CD8-positive, alpha-beta memory T cell (primary cell): ENCODE results near the gene UROS. TPM values are rescaled to one million over a fixed set of nuclear protein-coding genes. Genes with fewer than 3 reads are reported as not detected.
A peak's percentile ranks its signal among the peaks of the same experiment; 100 is the strongest.

Source experiments
- CTCF ChIA-PET: fragments of 350-600 bp; sonication (Branson Sonifier 250); formaldehyde crosslinking; loops from one replicate; lab custom pipeline; 2021; ENCODE audit warnings: antibody characterized with exemption; lab: Charles Lee
- POLR2A ChIA-PET: fragments of 350-600 bp; sonication (Branson Sonifier 250); formaldehyde crosslinking; loops from one replicate; lab custom pipeline; 2021; ENCODE audit warnings: antibody characterized with exemption; lab: Charles Lee
- DNase-seq, 5 donors: peaks; one replicate each; pipeline versions ENCODE4 v3.0.0 to v3.0.0-alpha.2; 2020 to 2022; ENCODE audit warnings: mixed read lengths in 1 of 5
- H3K27ac ChIP-seq: one replicate; pipeline ENCODE4 v1.7.0; 2013; ENCODE audit warnings: low read depth, mild to moderate bottlenecking, low read length, moderate library complexity
- H3K27me3 ChIP-seq: 2 replicates; pipeline ENCODE4 v1.7.0; 2013; ENCODE audit warnings: low read length, mild to moderate bottlenecking; ENCODE audit not compliant: insufficient read depth, poor library complexity, severe bottlenecking
- H3K36me3 ChIP-seq: 2 replicates; pipeline ENCODE4 v1.7.0; 2013; ENCODE audit warnings: mild to moderate bottlenecking, low read length, moderate library complexity; ENCODE audit not compliant: insufficient read depth
- H3K4me1 ChIP-seq: 2 replicates; pipeline ENCODE4 v1.7.0; 2013; ENCODE audit warnings: mild to moderate bottlenecking, low read length, moderate library complexity; ENCODE audit not compliant: insufficient read depth
- H3K4me3 ChIP-seq: 2 replicates; pipeline ENCODE4 v1.7.0; 2013; ENCODE audit warnings: mild to moderate bottlenecking, low read length
- H3K9me3 ChIP-seq: 2 replicates; pipeline ENCODE4 v1.7.0; 2013; ENCODE audit warnings: mild to moderate bottlenecking, low read length
- H3K27ac Mint-ChIP-seq, 8 donors: one replicate each; pipeline ENCODE4 v1.8.0; 2020 to 2021; ENCODE audit warnings: mixed read lengths in 8 of 8, mild to moderate bottlenecking in 6 of 8, inconsistent platforms in 3 of 8, moderate library complexity in 3 of 8
- H3K27me3 Mint-ChIP-seq, 2 donors: one replicate each; pipeline ENCODE4 v1.8.0; 2020 to 2021; ENCODE audit warnings: mixed read lengths in 2 of 2, mild to moderate bottlenecking in 1 of 2, moderate library complexity in 1 of 2
- H3K36me3 Mint-ChIP-seq, 3 donors: one replicate each; pipeline ENCODE4 v1.8.0; 2020 to 2021; ENCODE audit warnings: mixed read lengths in 3 of 3, inconsistent platforms in 1 of 3, mild to moderate bottlenecking in 1 of 3
- H3K4me1 Mint-ChIP-seq, 3 donors: one replicate each; pipeline ENCODE4 v1.8.0; 2020 to 2021; ENCODE audit warnings: mixed read lengths in 3 of 3, inconsistent platforms in 1 of 3, mild to moderate bottlenecking in 1 of 3
- H3K4me3 Mint-ChIP-seq, 7 donors: one replicate each; pipeline ENCODE4 v1.8.0; 2020 to 2021; ENCODE audit warnings: mixed read lengths in 7 of 7, mild to moderate bottlenecking in 6 of 7, moderate library complexity in 4 of 7, inconsistent platforms in 2 of 7
- H3K9me3 Mint-ChIP-seq, 5 donors: one replicate each; pipeline ENCODE4 v1.8.0; 2020 to 2022; ENCODE audit warnings: mixed read lengths in 5 of 5, mild to moderate bottlenecking in 3 of 5, moderate library complexity in 2 of 5, inconsistent platforms in 1 of 5
- polyA plus RNA-seq: library from polyadenylated mRNA; unstranded; fragments of 300-500 nt; fragmentation: Illumina TruSeq; gene quantifications from one replicate; pipeline ENCODE4 v1.2.3, GENCODE V29; 2021
- total RNA-seq, 2 experiments: library from RNA; stranded (reverse); gene quantifications; one replicate each; pipeline ENCODE4 v1.2.3, GENCODE V29; 2021

The UROS gene
- total and polyA plus RNA-seq, 3 experiments from 2014 or later: 43.4 to 57.3 (median 47.2) TPM

- no peak overlapping the region for H3K4me3 Mint-ChIP-seq
- H3K27me3 ChIP-seq: no peaks in the 10 kb centered on the region
- H3K4me1 ChIP-seq: no peaks in the 10 kb centered on the region
- DNase-seq: no peak
- peaks cover 0 to 6% (median 6%) of the 10 kb centered on the region in 3 donors for H3K36me3 Mint-ChIP-seq
- no peak overlapping the region for H3K27ac ChIP-seq
- no peak overlapping the region for H3K4me3 ChIP-seq
- H3K4me1 Mint-ChIP-seq: no peaks in the 10 kb centered on the region
- no peaks in the 10 kb centered on the region for H3K36me3 ChIP-seq
- peak overlapping the region in 1 of 8 donors; percentile 40 for H3K27ac Mint-ChIP-seq
- peaks cover 0 to 4% of the 10 kb centered on the region in 2 donors for H3K27me3 Mint-ChIP-seq
- H3K9me3 Mint-ChIP-seq: peaks cover 0 to 1% (median 0%) of the 10 kb centered on the region in 5 donors
- ChIA-PET POLR2A (no interaction called here), CTCF (no interaction called here)
- H3K9me3 ChIP-seq: no peaks in the 10 kb centered on the region
These were observed 49.1 kb downstream of the UROS start for GRCh38 chr10:125773687-125774543.

- peaks cover 0 to 4% of the 10 kb centered on the region in 2 donors for H3K27me3 Mint-ChIP-seq
- H3K4me1 ChIP-seq: no peaks in the 10 kb centered on the region
- no peak overlapping the region for H3K4me3 Mint-ChIP-seq
- no peaks in the 10 kb centered on the region for H3K9me3 Mint-ChIP-seq
- H3K27ac Mint-ChIP-seq: peak overlapping the region in 1 of 8 donors; percentile 68
- peaks cover 0 to 11% (median 7%) of the 10 kb centered on the region in 3 donors for H3K36me3 Mint-ChIP-seq
- no peaks in the 10 kb centered on the region for H3K27me3 ChIP-seq
- no peak overlapping the region for H3K4me3 ChIP-seq
- ChIA-PET CTCF (no interaction called here), POLR2A (no interaction called here)
- DNase-seq: no peak
- H3K9me3 ChIP-seq: no peaks in the 10 kb centered on the region
- no peak overlapping the region for H3K27ac ChIP-seq
- H3K4me1 Mint-ChIP-seq: no peaks in the 10 kb centered on the region
- H3K36me3 ChIP-seq: no peaks in the 10 kb centered on the region
These were observed 50.2 kb downstream of the UROS start for GRCh38 chr10:125772864-125773180.

GRCh38 chr10:125772112-125772863 is 50.8 kb downstream of the UROS start:
- DNase-seq: no peak
- no peaks in the 10 kb centered on the region for H3K4me1 Mint-ChIP-seq
- Histone ChIP-seq H3K4me1 (no peaks in the 10 kb centered on the region), H3K27ac (no peak overlapping the region), H3K36me3 (no peaks in the 10 kb centered on the region), H3K27me3 (no peaks in the 10 kb centered on the region), H3K9me3 (no peaks in the 10 kb centered on the region), H3K4me3 (no peak overlapping the region)
- no peaks in the 10 kb centered on the region for H3K9me3 Mint-ChIP-seq
- H3K27ac Mint-ChIP-seq: no peak overlapping the region
- peaks cover 0 to 17% (median 8%) of the 10 kb centered on the region in 3 donors for H3K36me3 Mint-ChIP-seq
- peaks cover 0 to 4% of the 10 kb centered on the region in 2 donors for H3K27me3 Mint-ChIP-seq
- ChIA-PET POLR2A (no interaction called here), CTCF (no interaction called here)
- no peak overlapping the region for H3K4me3 Mint-ChIP-seq

GRCh38 chr10:125770844-125771243 is 52.2 kb downstream of the UROS start:
- Histone ChIP-seq H3K36me3 (no peaks in the 10 kb centered on the region), H3K27ac (no peak overlapping the region), H3K9me3 (no peaks in the 10 kb centered on the region), H3K27me3 (no peaks in the 10 kb centered on the region), H3K4me3 (no peak overlapping the region), H3K4me1 (no peaks in the 10 kb centered on the region)
- Mint-ChIP-seq H3K36me3 (peaks cover 0 to 29% (median 15%) of the 10 kb centered on the region in 3 donors), H3K27me3 (peaks cover 0 to 4% of the 10 kb centered on the region in 2 donors), H3K27ac (no peak overlapping the region), H3K9me3 (no peaks in the 10 kb centered on the region), H3K4me1 (no peaks in the 10 kb centered on the region), H3K4me3 (no peak overlapping the region)
- ChIA-PET CTCF (no interaction called here), POLR2A (no interaction called here)
- no peak for DNase-seq

- no peak overlapping the region for H3K27ac ChIP-seq
- DNase-seq: no peak
- no peaks in the 10 kb centered on the region for H3K4me1 Mint-ChIP-seq
- H3K27me3 Mint-ChIP-seq: peaks cover 0 to 4% of the 10 kb centered on the region in 2 donors
- H3K9me3 Mint-ChIP-seq: no peaks in the 10 kb centered on the region
- peaks cover 0 to 46% (median 24%) of the 10 kb centered on the region in 3 donors for H3K36me3 Mint-ChIP-seq
- no peaks in the 10 kb centered on the region for H3K27me3 ChIP-seq
- peak overlapping the region in 2 of 8 donors; percentile 17 to 57 for H3K27ac Mint-ChIP-seq
- H3K4me3 ChIP-seq: no peak overlapping the region
- H3K9me3 ChIP-seq: no peaks in the 10 kb centered on the region
- H3K4me3 Mint-ChIP-seq: no peak overlapping the region
- ChIA-PET POLR2A (no interaction called here), CTCF (no interaction called here)
- peaks cover 4% of the 10 kb centered on the region for H3K36me3 ChIP-seq
- no peaks in the 10 kb centered on the region for H3K4me1 ChIP-seq
These were observed 53.9 kb downstream of the UROS start for GRCh38 chr10:125769175-125769574.

GRCh38 chr10:125768219-125768855 is 54.7 kb downstream of the UROS start:
- Mint-ChIP-seq H3K4me3 (no peak overlapping the region), H3K9me3 (no peaks in the 10 kb centered on the region), H3K27ac (peak overlapping the region in 1 of 8 donors; percentile 82), H3K36me3 (peaks cover 0 to 54% (median 29%) of the 10 kb centered on the region in 3 donors), H3K4me1 (no peaks in the 10 kb centered on the region), H3K27me3 (peaks cover 0 to 3% of the 10 kb centered on the region in 2 donors)
- ChIA-PET CTCF (no interaction called here), POLR2A (no interaction called here)
- H3K9me3 ChIP-seq: no peaks in the 10 kb centered on the region
- no peak for DNase-seq
- H3K4me3 ChIP-seq: no peak overlapping the region
- H3K4me1 ChIP-seq: no peaks in the 10 kb centered on the region
- H3K27ac ChIP-seq: no peak overlapping the region
- no peaks in the 10 kb centered on the region for H3K27me3 ChIP-seq
- H3K36me3 ChIP-seq: peaks cover 10% of the 10 kb centered on the region

- H3K27ac Mint-ChIP-seq: peak overlapping the region in 2 of 8 donors; percentile 42 to 45
- no peak overlapping the region for H3K4me3 ChIP-seq
- H3K9me3 ChIP-seq: no peaks in the 10 kb centered on the region
- H3K27me3 ChIP-seq: no peaks in the 10 kb centered on the region
- no peaks in the 10 kb centered on the region for H3K4me1 ChIP-seq
- H3K4me1 Mint-ChIP-seq: no peaks in the 10 kb centered on the region
- H3K36me3 Mint-ChIP-seq: peaks cover under 1 to 70% (median 31%) of the 10 kb centered on the region in 3 donors
- peaks cover 26% of the 10 kb centered on the region for H3K36me3 ChIP-seq
- no peaks in the 10 kb centered on the region for H3K27me3 Mint-ChIP-seq
- no peak for DNase-seq
- H3K9me3 Mint-ChIP-seq: no peaks in the 10 kb centered on the region
- CTCF ChIA-PET: no interaction called here
- H3K27ac ChIP-seq: no peak overlapping the region
- H3K4me3 Mint-ChIP-seq: no peak overlapping the region
- POLR2A ChIA-PET: no interaction called here
These were observed 56.5 kb downstream of the UROS start for GRCh38 chr10:125766511-125766910.
